ENCODE data around the gene CNTRL.
"Not testable (repeated sequence)": the region's sequence is repeated elsewhere in the genome, so short reads cannot be mapped to it uniquely, and the experiment has no call there.

Gene CNTRL

DNA sequence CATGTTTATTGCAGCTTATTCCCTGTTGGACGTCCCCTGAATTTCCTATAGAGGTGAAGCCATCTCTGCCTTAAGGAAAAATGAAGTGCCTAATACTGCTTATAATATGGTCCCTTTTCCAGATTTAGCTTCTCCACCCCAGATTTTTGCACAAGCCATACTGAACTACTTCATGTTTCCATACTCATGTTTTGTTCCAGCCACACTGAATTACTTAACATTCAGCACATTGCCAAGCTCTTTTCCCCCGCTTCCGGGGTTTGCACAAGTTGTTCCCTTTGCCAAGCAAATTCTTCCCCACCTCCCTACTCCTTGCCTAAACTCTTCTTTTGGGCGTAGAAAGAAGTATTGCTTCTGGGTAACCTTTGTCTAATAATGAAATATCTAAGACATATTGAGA, 1.7 kb upstream of the CNTRL start:
- DNase-seq, result no peak

DNA sequence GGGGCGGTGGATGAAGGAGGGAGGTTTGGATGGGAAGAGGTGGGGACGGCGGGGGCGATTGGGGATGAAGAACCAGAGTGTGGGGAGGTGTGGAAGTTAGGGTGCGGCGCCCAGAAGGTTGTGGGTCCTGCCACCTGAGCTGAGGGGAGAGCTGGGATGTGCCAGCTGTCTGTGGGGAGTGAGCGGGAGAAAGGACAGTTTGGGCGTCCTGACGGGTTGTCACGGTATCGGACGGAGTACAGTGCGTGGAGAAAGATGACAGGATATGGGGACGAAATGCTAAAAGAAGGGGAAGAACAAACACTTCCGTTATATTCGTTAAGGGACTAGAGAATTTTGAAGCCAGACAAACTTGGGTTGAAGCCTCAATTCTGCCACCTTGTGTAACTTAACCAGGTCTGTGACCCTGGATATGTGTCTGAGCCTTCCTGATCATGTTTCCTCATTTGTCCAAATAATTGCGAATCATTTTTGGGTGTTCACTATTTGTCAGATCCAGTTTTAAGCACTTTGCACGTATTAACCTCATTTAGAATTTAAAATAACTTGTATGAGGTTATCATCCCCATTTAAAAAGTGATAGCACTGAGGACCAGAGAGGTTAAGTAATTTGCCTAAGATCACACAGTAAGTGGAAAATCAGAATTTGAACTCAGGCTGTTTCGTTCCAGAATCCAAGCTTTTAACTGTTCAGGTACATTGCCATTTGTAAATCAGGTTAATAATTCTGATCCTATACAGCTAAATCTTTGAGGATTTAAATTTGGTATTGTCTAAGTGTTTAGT, 689 bp downstream of the CNTRL start:
- no peak for DNase-seq

DNA sequence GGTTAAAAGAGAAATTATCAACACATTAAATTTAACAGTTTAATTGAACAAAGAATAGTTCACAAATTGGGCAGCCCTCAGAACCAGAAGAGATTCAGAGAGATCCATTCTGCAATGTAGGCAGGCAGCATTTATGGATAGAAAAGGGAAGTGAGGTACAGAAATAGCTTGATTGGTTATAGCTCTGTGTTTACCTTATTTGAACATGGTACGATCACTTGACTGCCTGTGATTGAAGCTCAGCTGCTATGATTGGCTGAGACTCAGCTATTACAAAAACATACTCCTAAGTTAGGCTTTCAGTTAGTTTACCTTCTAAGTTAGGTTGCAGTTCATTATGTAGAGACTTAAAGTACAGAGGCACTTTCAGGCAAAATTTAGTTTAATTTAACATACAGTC, 7.3 kb downstream of the CNTRL start:
- DNase-seq, result no peak

DNA sequence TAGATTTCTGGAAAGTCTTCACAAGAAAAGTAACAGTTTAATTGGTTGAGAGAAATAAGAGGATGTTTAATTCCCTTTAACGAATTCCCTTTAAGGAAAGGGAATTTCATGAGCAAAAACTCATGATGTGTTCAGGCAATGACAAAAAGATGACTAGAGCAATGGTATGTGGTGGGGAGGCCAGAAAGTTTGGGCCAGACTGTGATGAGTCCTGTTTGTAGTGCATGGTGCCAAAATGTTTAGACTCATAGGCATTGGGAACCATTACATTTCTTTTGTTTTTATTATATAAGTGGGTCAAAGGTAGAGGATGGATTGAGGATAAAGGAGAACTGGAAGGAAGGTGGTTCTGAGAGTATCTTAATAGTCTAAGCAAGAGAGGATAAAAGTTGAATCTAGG, 10.9 kb downstream of the CNTRL start:
- no peak for DNase-seq

- no peak for DNase-seq
These were observed 13.8 kb downstream of the CNTRL start for GRCh38 chr9:121088576-121088975.

DNA sequence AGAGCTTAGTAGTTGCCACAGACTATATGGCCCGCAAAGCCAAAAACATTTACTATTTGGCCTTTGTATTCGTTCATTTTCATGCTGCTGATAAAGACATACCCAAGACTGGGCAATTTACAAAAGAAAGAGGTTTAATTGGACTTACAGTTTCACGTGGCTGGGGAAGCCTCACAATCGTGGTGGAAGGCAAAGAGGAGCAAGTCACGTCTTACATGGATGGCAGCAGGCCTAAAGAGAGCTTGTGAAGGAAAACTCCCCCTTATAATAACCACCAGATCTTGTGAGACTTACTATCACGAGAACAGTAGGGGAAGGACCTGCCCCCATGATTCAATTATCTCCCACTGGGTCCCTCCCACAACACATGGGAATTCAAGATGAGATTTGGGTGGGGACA, 16.0 kb downstream of the CNTRL start:
- not testable (repeated sequence) for DNase-seq

- no peak for DNase-seq
These were observed 20.3 kb downstream of the CNTRL start for GRCh38 chr9:121095057-121095456.

- peak in 1 of 14 donors; percentile 9 for DNase-seq
These were observed 23.9 kb downstream of the CNTRL start for GRCh38 chr9:121098567-121099198.

GRCh38 chr9:121104054-121104453, 29.3 kb downstream of the CNTRL start:
- DNase-seq, result not testable (repeated sequence)

DNA sequence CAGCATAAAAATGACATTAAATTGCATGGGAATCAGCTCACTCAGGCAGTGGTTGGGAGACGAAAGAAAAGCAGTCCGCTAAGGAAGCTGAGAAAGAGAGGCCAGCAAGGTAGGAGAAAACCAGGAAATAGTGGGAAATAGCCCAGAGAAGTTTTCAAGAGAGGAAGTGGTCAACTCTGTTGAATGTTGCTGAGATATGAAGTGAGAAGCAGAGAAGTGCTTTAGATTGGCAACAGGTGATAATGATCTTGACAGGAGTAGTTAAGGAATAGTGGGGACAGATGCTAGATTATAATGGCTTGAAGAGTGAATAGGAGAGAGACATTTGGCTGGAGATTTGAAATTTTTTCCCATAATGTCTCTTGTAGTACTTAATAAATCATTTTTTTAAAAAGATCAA, 30.8 kb downstream of the CNTRL start:
- no peak for DNase-seq

GRCh38 chr9:121107029-121107428, 32.3 kb downstream of the CNTRL start:
- DNase-seq, result no peak

DNA sequence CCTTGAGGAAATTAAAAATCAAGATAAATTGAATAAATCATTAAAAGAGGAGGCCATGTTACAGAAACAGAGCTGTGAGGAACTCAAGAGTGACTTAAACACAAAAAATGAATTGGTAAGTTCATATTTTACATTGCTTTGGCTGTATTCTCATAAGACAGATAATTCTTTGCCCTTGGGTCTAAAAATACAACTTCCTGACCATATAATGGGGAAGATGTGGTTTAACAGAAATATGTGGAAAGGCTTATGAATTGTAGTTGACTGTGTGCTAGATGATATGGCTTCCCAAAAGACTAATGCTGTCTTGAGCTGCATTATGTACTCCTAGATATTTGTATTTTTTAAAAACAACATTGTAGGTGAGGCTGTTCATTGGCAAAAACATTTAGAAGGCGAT, 33.1 kb downstream of the CNTRL start:
- DNase-seq, result no peak

DNA sequence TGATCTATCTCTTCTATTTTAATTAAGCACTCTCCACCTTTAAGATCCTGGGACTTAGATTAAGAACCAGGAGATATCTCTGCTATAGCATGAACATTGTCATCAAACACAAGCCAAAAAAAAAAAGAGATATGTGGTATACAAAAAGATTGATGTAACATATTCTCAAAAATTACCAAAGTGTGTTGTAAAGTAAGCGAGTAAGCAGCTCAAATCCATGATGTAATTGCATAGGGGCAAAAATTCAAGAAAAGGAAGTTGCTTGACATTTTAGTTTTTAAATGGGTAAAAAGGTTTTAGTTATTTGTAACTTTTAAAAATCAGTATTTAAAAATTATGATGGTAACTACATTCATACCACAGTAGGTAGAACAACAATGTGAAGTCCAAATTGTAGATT, 40.7 kb downstream of the CNTRL start:
- no peak for DNase-seq

GRCh38 chr9:121118266-121118665, 43.5 kb downstream of the CNTRL start:
- DNase-seq, result no peak

DNA sequence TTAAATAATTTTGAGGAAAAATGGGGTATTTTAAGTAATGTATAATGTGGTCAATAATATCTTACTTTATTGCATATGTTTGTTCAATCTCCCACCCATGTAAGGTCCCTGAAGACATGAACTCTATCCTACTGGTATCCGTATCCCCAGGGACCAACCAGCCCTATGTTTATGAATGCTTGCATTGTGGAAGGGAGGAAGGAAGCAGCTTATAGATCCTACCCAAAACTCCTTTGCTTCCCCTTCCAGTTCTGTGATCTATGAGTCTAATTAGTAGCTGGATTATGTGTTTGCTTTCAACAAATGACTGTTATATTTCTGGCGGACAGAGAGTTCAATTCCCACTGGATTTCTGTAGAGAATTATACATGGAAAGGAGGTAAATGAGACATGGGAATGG, 45.6 kb downstream of the CNTRL start:
- DNase-seq, result no peak

GRCh38 chr9:121121582-121122087, 46.9 kb downstream of the CNTRL start:
- peak; percentile 20 to 92 (median 84) for DNase-seq

GRCh38 chr9:121122246-121123032, 47.7 kb downstream of the CNTRL start:
- DNase-seq, result no peak

- no peak for DNase-seq
These were observed 49.2 kb downstream of the CNTRL start for GRCh38 chr9:121123816-121124535.

DNA sequence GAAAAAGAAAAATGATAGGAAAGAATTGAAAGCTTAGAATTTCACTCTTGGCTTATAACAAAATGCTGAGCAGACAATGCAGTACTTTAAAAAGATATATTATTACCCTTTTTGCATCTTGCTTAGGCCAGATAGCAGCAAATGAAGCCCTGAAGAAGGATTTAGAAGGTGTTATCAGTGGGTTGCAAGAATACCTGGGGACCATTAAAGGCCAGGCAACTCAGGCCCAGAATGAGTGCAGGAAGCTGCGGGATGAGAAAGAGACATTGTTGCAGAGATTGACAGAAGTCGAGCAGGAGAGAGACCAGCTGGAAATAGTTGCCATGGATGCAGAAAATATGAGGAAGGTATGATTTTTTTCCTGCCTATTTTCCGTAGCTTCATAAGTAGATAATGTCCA, 50.8 kb downstream of the CNTRL start:
- no peak for DNase-seq

- DNase-seq, result not testable (repeated sequence)
These were observed 54.6 kb downstream of the CNTRL start for GRCh38 chr9:121129384-121129783.

DNA sequence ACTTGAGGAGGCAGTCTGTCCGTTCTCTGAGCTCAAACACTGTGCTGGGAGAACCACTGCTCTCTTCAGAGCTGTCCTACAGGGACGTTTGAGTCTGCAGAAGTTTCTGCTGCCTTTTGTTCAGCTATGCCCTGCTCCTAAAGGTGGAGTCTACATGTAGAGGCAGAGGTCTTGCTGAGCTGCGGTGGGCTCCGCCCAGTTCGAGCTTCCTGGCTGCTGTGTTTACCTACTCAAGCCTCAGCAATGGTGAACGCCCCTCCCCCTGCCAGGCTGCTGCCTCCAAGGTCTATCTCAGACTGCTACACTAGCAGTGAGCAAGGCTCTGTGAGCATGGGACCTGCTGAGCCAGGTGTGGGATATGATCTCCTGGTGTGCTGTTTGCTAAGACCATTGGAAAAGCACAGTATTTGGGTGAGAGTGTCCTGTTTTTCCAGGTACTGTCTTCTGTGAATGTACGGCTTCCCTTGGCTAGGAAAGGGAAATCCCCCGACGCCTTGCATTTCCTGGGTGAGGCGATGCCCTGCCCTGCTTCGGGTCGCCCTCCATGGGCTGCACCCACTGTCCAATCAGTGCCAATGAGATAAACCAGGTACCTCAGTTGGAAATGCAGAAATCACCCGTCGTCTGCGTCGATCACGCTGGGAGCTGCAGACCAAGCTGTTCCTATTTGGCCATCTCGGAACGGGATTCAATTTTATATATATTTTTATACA, 58.5 kb downstream of the CNTRL start:
- DNase-seq, result no peak

GRCh38 chr9:121135642-121136041, 60.9 kb downstream of the CNTRL start:
- no peak for DNase-seq
